LNCaP clone FGC (cell line): Measurements from ENCODE around the gene TPT1.
"Not testable (repeated sequence)": the region's sequence is repeated elsewhere in the genome, so short reads cannot be mapped to it uniquely, and the experiment has no call there.

ENCODE experiments used
- DNase-seq: peaks from one replicate; pipeline ENCODE4 v3.0.0-alpha.2; 2011; ENCODE audit warnings: low read depth
- H3K4me3 ChIP-seq: 2 replicates; pipeline ENCODE4 v1.5.1; 2011; ENCODE audit warnings: mild to moderate bottlenecking, low read depth, low read length, control low read depth
- TF ChIP-seq, protein P1 (sequence below): IDR thresholded peaks from 2 replicates; pipeline ENCODE4 v1.5.1; 2012; ENCODE audit warnings: mild to moderate bottlenecking; ENCODE audit not compliant: control insufficient read depth, insufficient read depth; ENCODE audit errors: extremely low read depth

Gene TPT1

DNA sequence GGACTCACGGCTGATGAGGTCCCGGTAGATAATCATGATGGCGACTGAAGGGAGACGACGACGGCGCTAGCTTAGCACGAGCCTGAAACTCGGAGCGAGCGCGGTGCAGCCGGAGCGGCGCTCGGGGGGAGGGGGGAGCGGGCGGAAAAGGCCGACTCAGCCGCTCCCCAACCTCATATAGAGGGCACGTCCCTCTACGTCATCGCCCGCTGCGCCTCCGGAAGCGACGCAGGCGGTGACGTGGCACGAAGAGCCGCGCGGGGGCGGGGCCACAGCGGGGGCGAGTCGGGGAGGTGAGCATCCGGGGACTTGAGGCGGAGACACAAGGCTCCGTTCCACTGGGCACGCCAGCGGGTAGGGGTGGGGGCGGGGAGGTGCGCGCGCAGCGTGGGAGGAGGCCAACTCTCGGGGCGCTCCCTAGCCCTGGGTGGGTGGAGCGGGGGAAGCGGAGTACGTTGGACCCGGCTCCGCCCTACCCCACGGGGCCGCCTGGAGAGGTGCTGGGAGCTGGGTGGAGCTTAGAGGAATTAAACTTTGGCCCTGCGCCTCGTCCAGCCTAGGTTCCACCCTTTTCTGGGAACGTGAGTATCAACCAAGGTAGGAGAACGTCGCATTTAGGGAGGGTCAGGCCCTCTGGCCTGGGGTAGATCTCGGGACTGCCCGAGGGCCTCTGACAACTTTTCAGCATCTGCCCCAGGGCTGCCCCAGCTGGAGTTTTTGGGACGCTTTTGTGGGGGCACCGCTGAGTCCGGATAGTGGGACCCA is at the start of gene TPT1:
TSS of gene TPT1 (minus strand) at position 150 of the 765 bp plus-strand sequence. CDS start at position 36, 114 bp downstream.
- peak within 1 kb of the TSS; percentile 84 for H3K4me3 ChIP-seq
- DNase-seq: peak; percentile 92
- TF ChIP-seq, protein P1, sequence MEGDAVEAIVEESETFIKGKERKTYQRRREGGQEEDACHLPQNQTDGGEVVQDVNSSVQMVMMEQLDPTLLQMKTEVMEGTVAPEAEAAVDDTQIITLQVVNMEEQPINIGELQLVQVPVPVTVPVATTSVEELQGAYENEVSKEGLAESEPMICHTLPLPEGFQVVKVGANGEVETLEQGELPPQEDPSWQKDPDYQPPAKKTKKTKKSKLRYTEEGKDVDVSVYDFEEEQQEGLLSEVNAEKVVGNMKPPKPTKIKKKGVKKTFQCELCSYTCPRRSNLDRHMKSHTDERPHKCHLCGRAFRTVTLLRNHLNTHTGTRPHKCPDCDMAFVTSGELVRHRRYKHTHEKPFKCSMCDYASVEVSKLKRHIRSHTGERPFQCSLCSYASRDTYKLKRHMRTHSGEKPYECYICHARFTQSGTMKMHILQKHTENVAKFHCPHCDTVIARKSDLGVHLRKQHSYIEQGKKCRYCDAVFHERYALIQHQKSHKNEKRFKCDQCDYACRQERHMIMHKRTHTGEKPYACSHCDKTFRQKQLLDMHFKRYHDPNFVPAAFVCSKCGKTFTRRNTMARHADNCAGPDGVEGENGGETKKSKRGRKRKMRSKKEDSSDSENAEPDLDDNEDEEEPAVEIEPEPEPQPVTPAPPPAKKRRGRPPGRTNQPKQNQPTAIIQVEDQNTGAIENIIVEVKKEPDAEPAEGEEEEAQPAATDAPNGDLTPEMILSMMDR: no peak

DNA sequence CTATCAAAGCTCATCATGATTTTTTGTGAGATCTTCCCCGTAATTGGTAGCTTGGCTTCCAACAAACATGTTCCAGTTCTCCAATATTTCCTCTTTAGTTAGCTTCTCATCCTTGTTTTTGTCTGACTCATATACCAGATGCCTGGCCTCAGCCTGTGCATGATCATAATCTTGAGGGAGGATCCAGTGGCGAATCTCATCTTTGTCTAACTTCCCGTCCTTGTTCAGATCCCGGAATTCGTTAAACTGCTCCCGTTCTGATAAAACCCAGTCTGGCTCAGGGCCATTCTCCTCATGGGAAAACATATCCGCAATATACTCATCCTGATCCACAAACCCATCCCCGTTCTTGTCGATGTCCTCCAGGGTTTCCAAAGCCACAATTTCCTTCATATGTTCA is 49.4 kb upstream of the TPT1 start:
- not testable (repeated sequence) for H3K4me3 ChIP-seq, DNase-seq

- no peak overlapping the region for H3K4me3 ChIP-seq
- TF ChIP-seq, protein P1: no peak
- no peak for DNase-seq
These were observed 47.7 kb upstream of the TPT1 start for GRCh38 chr13:45388664-45389063.

DNA sequence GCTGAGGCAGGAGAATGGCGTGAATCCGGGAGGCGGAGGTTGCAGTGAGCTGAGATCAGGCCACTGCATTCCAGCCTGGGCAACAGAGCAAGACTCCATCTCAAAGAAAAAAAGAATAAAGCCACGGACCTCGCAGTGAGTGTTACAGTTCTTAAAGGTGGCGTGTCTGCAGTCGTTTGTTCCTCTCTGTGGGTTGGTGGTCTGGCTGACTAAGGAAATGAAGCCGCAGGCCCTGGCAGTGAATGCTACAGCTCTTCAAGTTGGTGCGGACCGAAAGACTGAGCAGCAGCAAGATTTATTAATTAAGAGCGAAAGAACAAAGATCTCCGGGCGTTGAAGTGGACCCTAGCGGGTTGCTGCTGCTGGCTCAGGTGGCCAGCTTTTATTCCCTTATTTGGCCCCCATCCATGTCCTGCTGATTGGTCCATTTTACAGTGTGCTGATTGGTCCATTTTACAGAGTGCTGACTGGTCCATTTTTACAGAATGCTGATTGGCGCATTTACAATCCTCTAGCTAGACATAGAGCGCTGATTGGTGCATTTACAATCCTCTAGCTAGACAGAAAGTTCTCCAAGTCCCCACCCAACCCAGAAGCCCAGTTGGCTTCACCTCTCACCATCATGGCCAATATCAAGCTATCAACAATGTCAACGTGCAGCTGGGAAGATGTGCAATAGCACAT is 46.1 kb upstream of the TPT1 start:
- not testable (repeated sequence) for H3K4me3 ChIP-seq, DNase-seq

GRCh38 chr13:45385907-45386553 is 45.0 kb upstream of the TPT1 start:
- H3K4me3 ChIP-seq: no peak overlapping the region
- TF ChIP-seq, protein P1: no peak
- no peak for DNase-seq

DNA sequence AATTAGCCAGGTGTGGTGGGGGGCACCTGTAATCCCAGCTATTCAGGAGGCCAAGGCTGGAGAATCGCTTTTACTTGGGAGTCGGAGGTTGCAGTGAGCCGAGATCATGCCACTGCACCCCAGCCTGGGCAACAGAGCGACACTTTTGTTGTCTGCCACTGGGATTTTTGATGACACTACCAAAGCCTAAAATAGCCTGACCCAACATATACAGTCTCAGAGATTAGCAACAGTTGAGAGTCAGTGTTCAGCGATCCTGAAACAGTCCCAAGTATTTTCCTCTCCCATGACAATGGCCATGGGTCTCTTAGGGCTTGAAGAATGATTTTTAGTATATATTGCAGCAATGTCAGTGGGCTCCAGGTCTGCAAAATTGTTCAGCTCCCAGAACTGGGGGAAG is 44.3 kb upstream of the TPT1 start:
- H3K4me3 ChIP-seq: no peak overlapping the region
- no peak for DNase-seq
- TF ChIP-seq, protein P1: no peak

- TF ChIP-seq, protein P1: no peak
- DNase-seq: no peak
- H3K4me3 ChIP-seq: no peak overlapping the region
These were observed 43.6 kb upstream of the TPT1 start for GRCh38 chr13:45384474-45385174.

GRCh38 chr13:45382739-45383138 is 41.8 kb upstream of the TPT1 start:
- not testable (repeated sequence) for H3K4me3 ChIP-seq, DNase-seq
